Thymus (tissue), 11 donors: ENCODE data around the gene MAP3K7. TPM values are rescaled to one million over a fixed set of nuclear protein-coding genes. Genes with fewer than 3 reads are reported as not detected.
"Not testable (repeated sequence)": the region's sequence is repeated elsewhere in the genome, so short reads cannot be mapped to it uniquely, and the experiment has no call there.

Source experiments
- DNase-seq, 9 donors: peaks; one replicate each; pipeline ENCODE4 v3.0.0-alpha.2; 2013; ENCODE audit warnings: low spot score in 9 of 9, low read depth in 6 of 9, missing footprints in 1 of 9
- H3K27ac ChIP-seq, 2 donors: one replicate each; pipeline ENCODE4 v1.5.1; 2013; ENCODE audit warnings: control low read depth in 1 of 2, low read depth in 1 of 2, low read length in 1 of 2, mild to moderate bottlenecking in 1 of 2, moderate library complexity in 1 of 2
- H3K27me3 ChIP-seq, 2 donors: one replicate each; pipeline ENCODE4 v1.5.1; 2013; ENCODE audit warnings: low read length in 1 of 2; ENCODE audit not compliant: control insufficient read depth in 2 of 2, insufficient read depth in 1 of 2
- H3K36me3 ChIP-seq, 2 donors: one replicate each; pipeline ENCODE4 v1.5.1; 2013; ENCODE audit warnings: low read length in 1 of 2, mild to moderate bottlenecking in 1 of 2, moderate library complexity in 1 of 2; ENCODE audit not compliant: control insufficient read depth in 2 of 2, insufficient read depth in 2 of 2
- H3K4me1 ChIP-seq, 2 donors: one replicate each; pipeline ENCODE4 v1.5.1; 2013; ENCODE audit warnings: low read length in 2 of 2; ENCODE audit not compliant: control insufficient read depth in 2 of 2, insufficient read depth in 2 of 2
- H3K4me3 ChIP-seq, 2 donors: one replicate each; pipeline ENCODE4 v1.5.1; 2013; ENCODE audit warnings: low read length in 2 of 2, control low read depth in 1 of 2, mild to moderate bottlenecking in 1 of 2
- H3K9me3 ChIP-seq, 2 donors: one replicate each; pipeline ENCODE4 v1.5.1; 2013; ENCODE audit warnings: low read length in 1 of 2, mild to moderate bottlenecking in 1 of 2; ENCODE audit not compliant: control insufficient read depth in 2 of 2, insufficient read depth in 1 of 2
- WGBS: extraction: QIAGEN DNeasy Blood & Tissue Kit; methylation state at CpG from one replicate; pipeline ENCODE4 v1.1.7; 2013; 5-methylcytosine and 5-hydroxymethylcytosine counted together
- polyA plus RNA-seq: library from polyadenylated mRNA; stranded (reverse); fragments of 200-250 nt; gene quantifications from one replicate; pipeline ENCODE4 v1.2.3, GENCODE V29; 2013
- total RNA-seq: library from RNA; stranded (reverse); fragments of 120-200 nt; gene quantifications from one replicate; pipeline ENCODE4 v1.2.4, GENCODE V29; 2013
- donor health status: healthy.

The MAP3K7 gene
- total and polyA plus RNA-seq, 2 donors = 23.8 to 34.1 TPM

- H3K36me3 ChIP-seq, H3K4me3 ChIP-seq, H3K4me1 ChIP-seq, H3K27ac ChIP-seq, H3K27me3 ChIP-seq, H3K9me3 ChIP-seq, DNase-seq: not testable (repeated sequence)
- 94% methylated on average over 1 of the region's 1 CpG for WGBS
These were observed 19.2 kb downstream of the MAP3K7 start for GRCh38 chr6:90567682-90568081.

DNA sequence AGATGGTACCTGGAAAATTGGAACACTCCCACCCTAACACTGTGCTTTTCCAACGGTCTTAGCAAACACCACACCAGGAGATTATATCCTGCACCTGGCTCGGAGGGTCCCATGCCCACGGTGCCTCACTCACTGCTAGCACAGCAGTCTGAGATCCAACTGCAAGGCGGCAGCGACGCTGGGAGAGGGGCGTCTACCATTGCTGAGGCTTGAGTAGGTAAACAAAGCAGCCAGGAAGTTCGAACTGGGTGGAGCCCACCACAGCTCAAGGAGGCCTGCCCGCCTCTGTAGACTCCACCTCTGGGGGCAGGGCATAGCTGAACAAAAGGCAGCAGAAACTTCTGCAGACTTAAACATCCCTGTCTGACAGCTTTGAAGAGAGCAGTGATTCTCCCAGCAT, 24.5 kb downstream of the MAP3K7 start:
- not testable (repeated sequence) for H3K4me1 ChIP-seq, H3K27ac ChIP-seq, DNase-seq, H3K4me3 ChIP-seq, H3K9me3 ChIP-seq, H3K27me3 ChIP-seq
- 96% methylated on average over 9 of the region's 9 CpGs for WGBS
- H3K36me3 ChIP-seq = peaks cover 13 to 27% of the 10 kb centered on the region in 2 donors

- Histone ChIP-seq H3K36me3 (peaks cover 13 to 36% of the 10 kb centered on the region in 2 donors), H3K27ac (no peak overlapping the region), H3K9me3 (peaks cover 0 to 5% of the 10 kb centered on the region in 2 donors), H3K4me1 (no peaks in the 10 kb centered on the region), H3K4me3 (no peak overlapping the region), H3K27me3 (no peaks in the 10 kb centered on the region)
- WGBS = 97% methylated on average over 4 of the region's 4 CpGs
- DNase-seq = no peak
These were observed 26.9 kb downstream of the MAP3K7 start for GRCh38 chr6:90559931-90560330.

DNA sequence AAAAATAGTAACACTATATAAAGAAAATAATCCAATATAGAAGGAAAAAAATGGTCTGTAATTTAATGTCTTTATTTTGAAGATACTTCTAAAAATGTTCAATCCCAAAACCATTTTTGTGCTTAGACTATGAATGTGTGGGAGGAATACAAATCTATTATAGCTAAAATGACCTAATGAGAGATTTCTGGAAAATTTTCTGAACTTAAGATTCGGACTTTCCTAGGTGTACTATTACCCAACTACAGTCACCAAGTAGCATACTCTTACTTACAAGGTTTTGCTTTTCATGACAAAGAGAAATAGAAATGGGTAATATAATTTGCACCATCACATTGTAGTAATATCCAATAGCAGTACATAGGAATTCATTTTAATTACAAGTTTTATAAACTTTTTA, 29.9 kb downstream of the MAP3K7 start:
- Histone ChIP-seq H3K27ac (no peak overlapping the region), H3K4me1 (no peaks in the 10 kb centered on the region), H3K36me3 (peaks cover 9 to 53% of the 10 kb centered on the region in 2 donors), H3K4me3 (no peak overlapping the region), H3K9me3 (peaks cover 0 to 1% of the 10 kb centered on the region in 2 donors), H3K27me3 (no peaks in the 10 kb centered on the region)
- DNase-seq = no peak
- WGBS = 95% methylated on average over 1 of the region's 1 CpG

GRCh38 chr6:90547991-90548390, 38.9 kb downstream of the MAP3K7 start:
- no peaks in the 10 kb centered on the region for H3K9me3 ChIP-seq
- no peaks in the 10 kb centered on the region for H3K27me3 ChIP-seq
- H3K36me3 ChIP-seq = peaks cover 10 to 61% of the 10 kb centered on the region in 2 donors
- WGBS = 95% methylated on average over 2 of the region's 2 CpGs
- no peaks in the 10 kb centered on the region for H3K4me1 ChIP-seq
- DNase-seq = no peak
- H3K4me3 ChIP-seq = no peak overlapping the region
- H3K27ac ChIP-seq = no peak overlapping the region

DNA sequence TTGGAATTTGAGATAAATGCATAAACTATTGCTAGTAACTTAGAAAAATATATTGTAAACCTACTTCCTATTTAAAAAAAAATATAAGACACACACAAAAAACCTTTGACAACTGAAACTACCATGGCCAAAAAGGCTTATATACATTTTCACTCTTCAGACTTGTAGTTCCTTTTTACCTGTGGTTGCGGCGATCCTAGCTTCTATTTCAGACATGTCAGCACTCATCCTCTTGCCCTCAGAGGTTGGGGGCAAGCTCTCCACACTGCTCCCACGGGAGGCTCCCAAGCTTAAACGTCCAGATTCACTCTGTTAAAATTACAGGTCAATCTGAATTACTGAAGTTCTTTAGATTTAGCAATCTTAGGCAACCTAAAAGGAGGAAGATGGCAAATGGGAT, 39.8 kb downstream of the MAP3K7 start:
- Histone ChIP-seq H3K4me1 (no peaks in the 10 kb centered on the region), H3K27me3 (no peaks in the 10 kb centered on the region), H3K27ac (no peak overlapping the region), H3K4me3 (no peak overlapping the region), H3K9me3 (no peaks in the 10 kb centered on the region), H3K36me3 (peaks cover 9 to 54% of the 10 kb centered on the region in 2 donors)
- no peak for DNase-seq
- 98% methylated on average over 4 of the region's 4 CpGs for WGBS

GRCh38 chr6:90545448-90545847, 41.4 kb downstream of the MAP3K7 start:
- Histone ChIP-seq H3K9me3 (no peaks in the 10 kb centered on the region), H3K36me3 (peaks cover 9 to 49% of the 10 kb centered on the region in 2 donors), H3K27me3 (no peaks in the 10 kb centered on the region), H3K4me3 (no peak overlapping the region), H3K27ac (no peak overlapping the region), H3K4me1 (no peaks in the 10 kb centered on the region)
- WGBS = 98% methylated on average over 3 of the region's 3 CpGs
- DNase-seq = no peak

- DNase-seq = no peak
- H3K36me3 ChIP-seq = peaks cover 9 to 45% of the 10 kb centered on the region in 2 donors
- H3K9me3 ChIP-seq = no peaks in the 10 kb centered on the region
- H3K27me3 ChIP-seq = no peaks in the 10 kb centered on the region
- no peak overlapping the region for H3K4me3 ChIP-seq
- no peak overlapping the region for H3K27ac ChIP-seq
- over 99% methylated on average over 4 of the region's 4 CpGs for WGBS
- no peaks in the 10 kb centered on the region for H3K4me1 ChIP-seq
These were observed 42.1 kb downstream of the MAP3K7 start for GRCh38 chr6:90544741-90545140.

DNA sequence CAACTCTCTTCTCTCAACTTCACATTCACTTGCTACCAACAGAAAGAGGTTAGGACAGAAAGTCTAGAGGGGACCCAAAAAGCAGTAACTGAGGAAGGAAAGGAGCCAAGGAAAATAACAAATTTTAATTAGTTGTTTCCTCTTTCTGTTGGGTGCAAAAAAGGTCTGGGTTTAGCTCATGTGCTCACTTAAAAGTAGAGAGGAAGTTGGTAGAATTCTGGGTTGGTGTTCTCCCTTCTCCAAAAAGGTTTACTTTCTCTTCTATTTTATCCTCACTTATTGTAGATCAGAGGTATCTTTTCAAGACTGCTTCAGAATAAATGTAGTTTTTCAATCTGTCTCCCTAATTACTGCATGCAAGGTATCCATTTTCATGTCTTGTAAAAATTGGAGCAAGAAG, 42.8 kb downstream of the MAP3K7 start:
- DNase-seq = peak in 1 of 9 donors; percentile 5
- Histone ChIP-seq H3K4me3 (no peak overlapping the region), H3K4me1 (no peaks in the 10 kb centered on the region), H3K27me3 (no peaks in the 10 kb centered on the region), H3K36me3 (peaks cover 9 to 41% of the 10 kb centered on the region in 2 donors), H3K27ac (no peak overlapping the region), H3K9me3 (no peaks in the 10 kb centered on the region)

GRCh38 chr6:90541221-90541620, 45.7 kb downstream of the MAP3K7 start:
- no peaks in the 10 kb centered on the region for H3K4me1 ChIP-seq
- H3K9me3 ChIP-seq = no peaks in the 10 kb centered on the region
- no peak overlapping the region for H3K4me3 ChIP-seq
- 99% methylated on average over 3 of the region's 3 CpGs for WGBS
- H3K36me3 ChIP-seq = peaks cover 6 to 20% of the 10 kb centered on the region in 2 donors
- no peaks in the 10 kb centered on the region for H3K27me3 ChIP-seq
- H3K27ac ChIP-seq = no peak overlapping the region
- no peak for DNase-seq
